HEK293 (cell line): ENCODE results near the gene CDYL2.

Experiments used
- ZBTB7A ChIP-seq: fragments of 450-650 bp; formaldehyde crosslinking; IDR thresholded peaks from 2 replicates; pipeline ENCODE4 v1.5.1; 2016; ENCODE audit warnings: low read depth, missing biosample characterization, missing genetic modification characterization
- ZBTB8A ChIP-seq: fragments of 450-650 bp; formaldehyde crosslinking; IDR thresholded peaks from 2 replicates; pipeline ENCODE4 v1.5.1; 2016; ENCODE audit warnings: missing biosample characterization, missing genetic modification characterization
- ZNF2 ChIP-seq: fragments of 450-650 bp; formaldehyde crosslinking; IDR thresholded peaks from 2 replicates; pipeline ENCODE4 v1.5.1; 2016; ENCODE audit warnings: missing biosample characterization, missing genetic modification characterization
- ZNF366 ChIP-seq: fragments of 450-650 bp; formaldehyde crosslinking; conservative IDR thresholded peaks from 2 replicates; pipeline ENCODE4 v1.5.1; 2016; ENCODE audit warnings: missing biosample characterization, missing genetic modification characterization
- ZNF423 ChIP-seq: fragments of 450-650 bp; formaldehyde crosslinking; IDR thresholded peaks from 2 replicates; pipeline ENCODE4 v1.5.1; 2016; ENCODE audit warnings: missing biosample characterization, missing genetic modification characterization
- ZNF521 ChIP-seq: fragments of 450-650 bp; formaldehyde crosslinking; IDR thresholded peaks from 2 replicates; pipeline ENCODE4 v1.5.1; 2017; ENCODE audit warnings: missing biosample characterization, mild to moderate bottlenecking, missing genetic modification characterization
- ZNF629 ChIP-seq: fragments of 450-650 bp; formaldehyde crosslinking; IDR thresholded peaks from 2 replicates; pipeline ENCODE4 v1.5.1; 2017; ENCODE audit warnings: missing biosample characterization, missing genetic modification characterization
- ZNF768 ChIP-seq: fragments of 450-650 bp; formaldehyde crosslinking; IDR thresholded peaks from 2 replicates; pipeline ENCODE4 v1.5.1; 2018; ENCODE audit warnings: missing biosample characterization, mild to moderate bottlenecking, missing genetic modification characterization
- TF ChIP-seq, protein P1 (sequence below): fragments of 450-650 bp; formaldehyde crosslinking; IDR thresholded peaks from 2 replicates; pipeline ENCODE4 v1.5.1; 2016; ENCODE audit warnings: missing biosample characterization, missing genetic modification characterization
- TF ChIP-seq, protein P2 (sequence below): fragments of 450-650 bp; formaldehyde crosslinking; IDR thresholded peaks from 2 replicates; pipeline ENCODE4 v1.5.1; 2016; ENCODE audit warnings: missing biosample characterization, missing genetic modification characterization, low read depth

DNA sequence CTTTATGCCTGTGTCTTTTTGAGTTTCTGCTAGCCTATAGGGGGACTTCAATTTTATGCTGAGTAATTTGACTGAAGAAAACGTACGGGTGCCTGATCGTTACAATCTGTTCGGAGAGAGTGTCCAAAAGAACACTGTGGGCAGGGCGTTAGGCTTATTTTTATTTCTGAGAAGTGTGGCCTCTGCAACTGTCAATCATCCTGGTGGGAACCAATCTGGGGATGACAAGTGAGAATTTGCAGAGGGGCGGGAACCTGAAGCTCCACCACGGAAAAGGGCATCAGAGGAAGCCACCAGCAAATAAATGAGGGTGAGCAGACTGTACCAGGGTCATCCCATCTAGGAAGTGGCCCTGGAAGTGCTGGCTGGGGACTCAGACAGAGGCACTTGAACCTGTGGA lies 12.0 kb upstream of the CDYL2 start:
- TF ChIP-seq ZNF521 (tag by site-specific recombination) (no peak), ZNF423 (no peak), ZNF768 (tag by site-specific recombination) (no peak), ZNF629 (no peak), ZBTB8A (tag by site-specific recombination) (no peak), ZNF366 (tag by site-specific recombination) (no peak), ZBTB7A (no peak), ZNF2 (no peak)
- TF ChIP-seq, protein P1, sequence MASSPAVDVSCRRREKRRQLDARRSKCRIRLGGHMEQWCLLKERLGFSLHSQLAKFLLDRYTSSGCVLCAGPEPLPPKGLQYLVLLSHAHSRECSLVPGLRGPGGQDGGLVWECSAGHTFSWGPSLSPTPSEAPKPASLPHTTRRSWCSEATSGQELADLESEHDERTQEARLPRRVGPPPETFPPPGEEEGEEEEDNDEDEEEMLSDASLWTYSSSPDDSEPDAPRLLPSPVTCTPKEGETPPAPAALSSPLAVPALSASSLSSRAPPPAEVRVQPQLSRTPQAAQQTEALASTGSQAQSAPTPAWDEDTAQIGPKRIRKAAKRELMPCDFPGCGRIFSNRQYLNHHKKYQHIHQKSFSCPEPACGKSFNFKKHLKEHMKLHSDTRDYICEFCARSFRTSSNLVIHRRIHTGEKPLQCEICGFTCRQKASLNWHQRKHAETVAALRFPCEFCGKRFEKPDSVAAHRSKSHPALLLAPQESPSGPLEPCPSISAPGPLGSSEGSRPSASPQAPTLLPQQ (tag by site-specific recombination) = no peak
- TF ChIP-seq, protein P2, sequence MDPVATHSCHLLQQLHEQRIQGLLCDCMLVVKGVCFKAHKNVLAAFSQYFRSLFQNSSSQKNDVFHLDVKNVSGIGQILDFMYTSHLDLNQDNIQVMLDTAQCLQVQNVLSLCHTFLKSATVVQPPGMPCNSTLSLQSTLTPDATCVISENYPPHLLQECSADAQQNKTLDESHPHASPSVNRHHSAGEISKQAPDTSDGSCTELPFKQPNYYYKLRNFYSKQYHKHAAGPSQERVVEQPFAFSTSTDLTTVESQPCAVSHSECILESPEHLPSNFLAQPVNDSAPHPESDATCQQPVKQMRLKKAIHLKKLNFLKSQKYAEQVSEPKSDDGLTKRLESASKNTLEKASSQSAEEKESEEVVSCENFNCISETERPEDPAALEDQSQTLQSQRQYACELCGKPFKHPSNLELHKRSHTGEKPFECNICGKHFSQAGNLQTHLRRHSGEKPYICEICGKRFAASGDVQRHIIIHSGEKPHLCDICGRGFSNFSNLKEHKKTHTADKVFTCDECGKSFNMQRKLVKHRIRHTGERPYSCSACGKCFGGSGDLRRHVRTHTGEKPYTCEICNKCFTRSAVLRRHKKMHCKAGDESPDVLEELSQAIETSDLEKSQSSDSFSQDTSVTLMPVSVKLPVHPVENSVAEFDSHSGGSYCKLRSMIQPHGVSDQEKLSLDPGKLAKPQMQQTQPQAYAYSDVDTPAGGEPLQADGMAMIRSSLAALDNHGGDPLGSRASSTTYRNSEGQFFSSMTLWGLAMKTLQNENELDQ = no peak
